ENCODE measurements around the gene PEMT. TPM values are rescaled to one million over a fixed set of nuclear protein-coding genes. Genes with fewer than 3 reads are reported as not detected.

The PEMT gene
- total RNA-seq, 1 donor from 2014 or later = 24.0 TPM

DNA sequence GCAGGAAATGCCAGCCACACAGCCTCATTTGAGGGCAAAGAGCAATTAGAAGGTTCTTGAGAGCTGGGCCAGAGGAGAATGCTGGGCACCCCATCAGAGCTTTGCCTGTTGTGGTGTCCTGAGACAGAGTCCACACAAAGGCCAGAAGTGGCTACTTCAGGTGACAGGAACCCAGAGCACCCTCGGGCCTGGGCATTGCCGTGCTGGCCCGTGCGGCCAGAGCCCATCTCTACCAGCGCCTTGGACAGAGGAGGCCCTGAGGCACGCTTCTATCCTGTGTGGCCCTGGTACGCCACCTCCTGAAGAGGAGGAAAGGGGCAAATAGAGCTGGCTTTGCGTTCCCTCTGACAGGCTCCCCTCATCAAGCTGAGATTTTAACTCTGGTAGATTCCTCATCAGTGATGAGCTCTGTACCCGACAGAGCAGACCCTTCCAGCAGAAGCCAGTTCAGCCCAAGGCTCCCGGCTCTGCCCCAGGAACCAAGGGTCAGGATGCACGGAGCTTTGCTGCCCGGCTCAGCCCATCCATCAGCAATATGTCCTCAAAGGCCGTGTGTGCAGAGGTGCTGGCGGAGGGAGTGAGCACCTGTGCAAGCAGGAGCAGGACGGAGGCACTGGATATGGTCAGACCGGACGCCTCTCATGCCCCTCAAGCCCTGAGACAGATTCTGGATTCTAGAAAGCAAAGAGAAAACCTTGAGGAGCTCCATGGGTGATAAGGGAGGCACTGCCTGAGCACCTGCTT, 91.9 kb downstream of the PEMT start:
- Mint-ChIP-seq H3K27me3 (ENCODE audit: unreplicated experiment) (peaks cover 16% of the 10 kb centered on the region), H3K36me3 (ENCODE audit: unreplicated experiment) (peaks cover 4% of the 10 kb centered on the region), H3K4me3 (ENCODE audit: unreplicated experiment) (no peak overlapping the region), H3K9me3 (ENCODE audit: unreplicated experiment) (peaks cover 12% of the 10 kb centered on the region), H3K4me1 (ENCODE audit: low read depth, unreplicated experiment) (peaks cover 12% of the 10 kb centered on the region), H3K27ac (ENCODE audit: unreplicated experiment) (no peak overlapping the region)
- no peak for TF ChIP-seq CTCF (IDR thresholded peaks at IDR 0.05; ENCODE audit: partially characterized antibody, unreplicated experiment)
- DNase-seq = no peak

GRCh38 chr17:17498606-17499301, 92.8 kb downstream of the PEMT start:
- DNase-seq = no peak
- H3K4me1 Mint-ChIP-seq (ENCODE audit: low read depth, unreplicated experiment) = peaks cover 13% of the 10 kb centered on the region
- peaks cover 14% of the 10 kb centered on the region for H3K9me3 Mint-ChIP-seq (ENCODE audit: unreplicated experiment)
- no peak for TF ChIP-seq CTCF (IDR thresholded peaks at IDR 0.05; ENCODE audit: partially characterized antibody, unreplicated experiment)
- H3K4me3 Mint-ChIP-seq (ENCODE audit: unreplicated experiment) = no peak overlapping the region
- peaks cover 4% of the 10 kb centered on the region for H3K36me3 Mint-ChIP-seq (ENCODE audit: unreplicated experiment)
- H3K27ac Mint-ChIP-seq (ENCODE audit: unreplicated experiment) = peak overlapping the region; percentile 66
- H3K27me3 Mint-ChIP-seq (ENCODE audit: unreplicated experiment) = peaks cover 20% of the 10 kb centered on the region

DNA sequence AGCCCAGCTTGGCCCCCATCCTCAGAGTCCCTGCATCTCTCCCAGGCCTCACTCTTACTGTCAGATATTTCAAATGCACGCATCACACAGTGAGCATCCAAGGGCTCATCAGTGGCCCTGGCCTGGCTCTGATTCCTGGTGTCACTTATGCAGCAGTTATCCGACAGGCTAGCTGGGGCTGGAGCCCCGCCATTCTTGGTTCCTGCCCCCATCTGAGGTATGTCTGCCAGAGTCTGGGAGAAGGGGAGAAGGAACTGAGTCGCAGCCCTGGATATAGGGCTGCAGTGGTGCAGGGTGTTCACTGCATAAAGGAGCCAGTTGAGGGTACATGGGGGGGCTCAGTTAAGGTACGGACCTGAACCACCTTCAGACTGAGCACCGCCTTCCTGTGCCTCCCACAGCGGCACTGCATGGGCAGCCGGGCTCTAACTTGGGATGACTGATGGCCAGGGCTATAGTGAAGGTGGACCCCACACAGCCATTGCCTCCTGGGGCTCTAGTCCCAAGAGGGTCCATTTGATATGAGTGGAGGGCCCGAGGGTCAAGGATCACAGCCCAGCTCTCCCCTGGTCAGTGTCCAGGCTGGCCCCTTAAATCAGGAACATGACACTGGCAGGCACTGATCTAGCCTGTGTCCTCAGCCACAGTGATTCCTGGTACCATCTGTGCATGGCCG, 93.5 kb downstream of the PEMT start:
- peaks cover 17% of the 10 kb centered on the region for H3K4me1 Mint-ChIP-seq (ENCODE audit: low read depth, unreplicated experiment)
- no peak overlapping the region for H3K4me3 Mint-ChIP-seq (ENCODE audit: unreplicated experiment)
- no peak for TF ChIP-seq CTCF (IDR thresholded peaks at IDR 0.05; ENCODE audit: partially characterized antibody, unreplicated experiment)
- H3K9me3 Mint-ChIP-seq (ENCODE audit: unreplicated experiment) = peaks cover 19% of the 10 kb centered on the region
- H3K27ac Mint-ChIP-seq (ENCODE audit: unreplicated experiment) = peak overlapping the region; percentile 66
- peaks cover 4% of the 10 kb centered on the region for H3K36me3 Mint-ChIP-seq (ENCODE audit: unreplicated experiment)
- no peak for DNase-seq
- peaks cover 24% of the 10 kb centered on the region for H3K27me3 Mint-ChIP-seq (ENCODE audit: unreplicated experiment)

GRCh38 chr17:17497065-17497844, 94.3 kb downstream of the PEMT start:
- peak overlapping the region; percentile 41 for H3K4me3 Mint-ChIP-seq (ENCODE audit: unreplicated experiment)
- peak; percentile 26 for TF ChIP-seq CTCF (IDR thresholded peaks at IDR 0.05; ENCODE audit: partially characterized antibody, unreplicated experiment)
- DNase-seq = no peak
- peaks cover 25% of the 10 kb centered on the region for H3K4me1 Mint-ChIP-seq (ENCODE audit: low read depth, unreplicated experiment)
- peak overlapping the region; percentile 54 for H3K27ac Mint-ChIP-seq (ENCODE audit: unreplicated experiment)
- peaks cover 4% of the 10 kb centered on the region for H3K36me3 Mint-ChIP-seq (ENCODE audit: unreplicated experiment)
- peaks cover 25% of the 10 kb centered on the region for H3K9me3 Mint-ChIP-seq (ENCODE audit: unreplicated experiment)
- peaks cover 28% of the 10 kb centered on the region for H3K27me3 Mint-ChIP-seq (ENCODE audit: unreplicated experiment)

Measured in glutamatergic neuron (in vitro differentiated cells).